ENCODE measurements around the gene LYL1. TPM values are rescaled to one million over a fixed set of nuclear protein-coding genes. Genes with fewer than 3 reads are reported as not detected.
A peak's percentile ranks its signal among the peaks of the same experiment; 100 is the strongest.

Gene LYL1
- total and polyA plus RNA-seq, 9 of the 15 experiments (the other 6 are each of a cell fraction or from before 2014, with no cell fraction given): 1.3 to 266 (median 34.0) TPM

GRCh38 chr19:13100841-13101589 is 1.6 kb downstream of the LYL1 start:
- peak; percentile 51 for FAIRE-seq
- Histone ChIP-seq H3K9me3 (replicated peaks; ENCODE audit: control insufficient read depth, insufficient read depth, low read depth, low read length) (no peaks in the 10 kb centered on the region), H3K27ac (ENCODE audit: extremely low read depth, low read depth, low read length) (peak overlapping the region; percentile 98), H3K4me3 (peak overlapping the region; percentile 98), H3K27me3 (ENCODE audit: control insufficient read depth in 2 of 2, insufficient read depth in 2 of 2, low read length in 2 of 2) (no peaks in the 10 kb centered on the region), H4K20me1 (replicated peaks; ENCODE audit: control insufficient read depth, insufficient read depth, low read length) (no peaks in the 10 kb centered on the region), H3K4me2 (ENCODE audit: insufficient read depth, low read length) (peak overlapping the region; percentile 99), H3K36me3 (ENCODE audit: control insufficient read depth, insufficient read depth, low read length) (peaks cover 44% of the 10 kb centered on the region), H2AFZ (ENCODE audit: low read depth, low read length) (no peak overlapping the region), H3K4me1 (replicated peaks in 1 of 2; ENCODE audit: control insufficient read depth in 2 of 2, insufficient read depth in 2 of 2, low read length in 2 of 2) (peaks cover 32 to 77% of the 10 kb centered on the region in 2 experiments), H3K9ac (ENCODE audit: insufficient read depth in 1 of 2, low read depth in 2 of 2, low read length in 2 of 2) (peak overlapping the region; percentile 95 to 99), H3K9me1 (ENCODE audit: control insufficient read depth, insufficient read depth, low read length) (no peaks in the 10 kb centered on the region), H3K79me2 (ENCODE audit: control insufficient read depth, insufficient read depth, low read length) (peaks cover 60% of the 10 kb centered on the region)
- peak; percentile 6; the same call in 2 of the 3 replicates for ATAC-seq
- WGBS (ENCODE audit: insufficient coverage, low coverage, missing lambda C conversion rate): 12% methylated on average over 11 of the region's 18 CpGs
- ChIA-PET POLR2A (interaction anchor here (0.5 to 3.1 kb wide), 12 partner anchors 11 to 181 kb away, joined by 3 to 16 read pairs (median 3); no protein-coding TSS in a partner anchor), CTCF (ENCODE audit: low intra/inter-chr PET ratio) (interaction anchor here (1.2 kb wide), 1 partner anchor 162 kb away, joined by 5 read pairs; no protein-coding TSS in a partner anchor)
- intact Hi-C loops (cut with micrococcal nuclease) (loop anchor here (10.0 kb wide), 1 partner anchor 134 kb away; no protein-coding TSS in a partner anchor), in situ Hi-C loops (cut with MboI) (no loop called here)
- DNase-seq (ENCODE audit: extremely low read depth in 1 of 4, low spot score in 3 of 4): peak; percentile 56 to 81 (median 61)
- BruUV-seq (replicated peaks): no TSS peak
- TF ChIP-seq MTA2 (IDR thresholded peaks at IDR 0.05; ENCODE audit: low read depth) (no peak), RCOR1 (IDR thresholded peaks at IDR 0.05; ENCODE audit: borderline replicate concordance in 1 of 2, low read depth in 2 of 2, low read length in 2 of 2) (0 out of 4 replicates have a peak, but pooled peaks of 1 of the 2 experiments have one; percentile 38), PHTF2 (CRISPR knock-in tag; IDR thresholded peaks at IDR 0.05) (0 out of 2 replicates have a peak, but pooled peaks have one; percentile 32), MCM2 (IDR thresholded peaks at IDR 0.05; ENCODE audit: low read depth) (no peak), FOXJ2 (tag; IDR thresholded peaks at IDR 0.05) (no peak), ZNF77 (CRISPR knock-in tag; IDR thresholded peaks at IDR 0.05) (no peak), ZZZ3 (IDR thresholded peaks at IDR 0.05) (no peak), BRD9 (IDR thresholded peaks at IDR 0.05; ENCODE audit: low read depth, partially characterized antibody) (peak; percentile 66), ZNF740 (CRISPR knock-in tag; IDR thresholded peaks at IDR 0.05) (no peak), ZNF740 (tag; IDR thresholded peaks at IDR 0.05) (0 out of 4 replicates have a peak, but pooled peaks of 1 of the 2 experiments have one; percentile 19), MAZ (CRISPR knock-in tag; conservative IDR thresholded peaks at IDR 0.05 in 1 of 2, IDR thresholded peaks at IDR 0.05 in 1 of 2) (peak in 1 of 2 experiments; percentile 62; a peak in 2 of 4 replicates), ARID1B (IDR thresholded peaks at IDR 0.05) (peak; percentile 12; the same call in 1 of the 2 replicates), RNF2 (IDR thresholded peaks at IDR 0.05) (0 out of 2 replicates have a peak, but pooled peaks have one; percentile 24), ERF (CRISPR knock-in tag; IDR thresholded peaks at IDR 0.05) (no peak), ZNF57 (CRISPR knock-in tag; IDR thresholded peaks at IDR 0.05) (no peak), TSHZ1 (CRISPR knock-in tag; IDR thresholded peaks at IDR 0.05) (no peak), TAL1 (IDR thresholded peaks at IDR 0.05) (no peak), SMARCE1 (IDR thresholded peaks at IDR 0.05) (peak; percentile 42; the same call in 1 of the 2 replicates), SMARCA4 (IDR thresholded peaks at IDR 0.05) (0 out of 2 replicates have a peak, but pooled peaks have one; percentile 37), HDAC8 (tag; IDR thresholded peaks at IDR 0.05) (no peak)

Data from K562 (cell line).